GM12865 (cell line): Measurements from ENCODE around the gene SYDE2.
"Not testable (repeated sequence)": the region's sequence is repeated elsewhere in the genome, so short reads cannot be mapped to it uniquely, and the experiment has no call there.

Source experiments
- DNase-seq: peaks from one replicate; pipeline ENCODE4 v3.0.0; 2010; ENCODE audit warnings: low read depth
- H3K4me3 ChIP-seq: 2 replicates; pipeline ENCODE4 v1.5.1; 2011; ENCODE audit warnings: mild to moderate bottlenecking, low read depth, low read length, control low read depth
- CTCF ChIP-seq: IDR thresholded peaks from 2 replicates; pipeline ENCODE4 v1.5.1; 2011; ENCODE audit warnings: low read length, control low read depth, low read depth, inconsistent platforms; ENCODE audit not compliant: insufficient read depth; ENCODE audit errors: missing control alignments

SYDE2 gene

GRCh38 chr1:85149805-85150204 is 51.0 kb downstream of the SYDE2 start:
- no peak for DNase-seq
- H3K4me3 ChIP-seq, result no peak overlapping the region
- no peak for TF ChIP-seq CTCF

- H3K4me3 ChIP-seq, result no peak overlapping the region
- no peak for TF ChIP-seq CTCF
- DNase-seq, result peak; percentile 77
These were observed 52.1 kb downstream of the SYDE2 start for GRCh38 chr1:85148524-85149250.

- no peak for DNase-seq
- H3K4me3 ChIP-seq, result no peak overlapping the region
- TF ChIP-seq CTCF, result no peak
These were observed 53.9 kb downstream of the SYDE2 start for GRCh38 chr1:85146972-85147359.

GRCh38 chr1:85146298-85146971 is 54.4 kb downstream of the SYDE2 start:
- DNase-seq, H3K4me3 ChIP-seq: not testable (repeated sequence)

GRCh38 chr1:85144351-85144750 is 56.5 kb downstream of the SYDE2 start:
- DNase-seq, result no peak
- no peak for TF ChIP-seq CTCF
- H3K4me3 ChIP-seq, result no peak overlapping the region

- no peak for TF ChIP-seq CTCF
These were observed 58.1 kb downstream of the SYDE2 start for GRCh38 chr1:85142753-85143152.

GRCh38 chr1:85138439-85138838 is 62.4 kb downstream of the SYDE2 start:
- not testable (repeated sequence) for H3K4me3 ChIP-seq

More at GRCh38 chr1:85142753-85143152, 58.1 kb downstream of the SYDE2 start:
- no peak overlapping the region for H3K4me3 ChIP-seq
- DNase-seq, result no peak

GRCh38 chr1:85137660-85138059 is 63.2 kb downstream of the SYDE2 start:
- no peak for TF ChIP-seq CTCF
- no peak for DNase-seq
- H3K4me3 ChIP-seq, result no peak overlapping the region

More at GRCh38 chr1:85138439-85138838, 62.4 kb downstream of the SYDE2 start:
- not testable (repeated sequence) for DNase-seq
